ENCODE results near the gene FHOD3. TPM values are rescaled to one million over a fixed set of nuclear protein-coding genes. Genes with fewer than 3 reads are reported as not detected.
A peak's percentile ranks its signal among the peaks of the same experiment; 100 is the strongest.

FHOD3 gene
- total and polyA plus RNA-seq, 5 donors from 2014 or later: not detected

DNA sequence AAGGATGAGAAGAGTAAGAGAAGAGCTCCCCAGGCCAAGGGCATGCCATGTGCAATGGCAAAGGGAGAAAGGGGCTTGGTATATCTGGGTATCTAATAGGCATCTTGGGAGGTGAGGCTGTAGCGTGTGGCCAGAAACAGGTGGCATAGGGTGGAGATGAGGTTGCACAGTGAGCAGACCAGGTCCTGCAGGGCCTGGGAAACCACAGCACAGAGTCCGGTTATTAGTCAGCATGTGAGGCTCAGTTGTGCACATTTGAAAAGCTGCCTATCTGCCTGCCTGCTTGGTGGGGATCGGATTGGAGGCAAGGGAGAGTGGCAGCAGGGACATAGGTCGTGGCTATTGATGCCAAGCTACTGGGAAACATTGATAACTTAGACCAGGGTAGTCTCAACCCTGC lies 340.7 kb downstream of the FHOD3 start:
- H3K4me1 ChIP-seq (ENCODE audit: control insufficient read depth, insufficient read depth, low read length, poor library complexity, severe bottlenecking): no peaks in the 10 kb centered on the region
- H3K27me3 Mint-ChIP-seq: peaks cover 5% of the 10 kb centered on the region
- ATAC-seq (ENCODE audit: low read depth in 2 of 2): no peak

DNA sequence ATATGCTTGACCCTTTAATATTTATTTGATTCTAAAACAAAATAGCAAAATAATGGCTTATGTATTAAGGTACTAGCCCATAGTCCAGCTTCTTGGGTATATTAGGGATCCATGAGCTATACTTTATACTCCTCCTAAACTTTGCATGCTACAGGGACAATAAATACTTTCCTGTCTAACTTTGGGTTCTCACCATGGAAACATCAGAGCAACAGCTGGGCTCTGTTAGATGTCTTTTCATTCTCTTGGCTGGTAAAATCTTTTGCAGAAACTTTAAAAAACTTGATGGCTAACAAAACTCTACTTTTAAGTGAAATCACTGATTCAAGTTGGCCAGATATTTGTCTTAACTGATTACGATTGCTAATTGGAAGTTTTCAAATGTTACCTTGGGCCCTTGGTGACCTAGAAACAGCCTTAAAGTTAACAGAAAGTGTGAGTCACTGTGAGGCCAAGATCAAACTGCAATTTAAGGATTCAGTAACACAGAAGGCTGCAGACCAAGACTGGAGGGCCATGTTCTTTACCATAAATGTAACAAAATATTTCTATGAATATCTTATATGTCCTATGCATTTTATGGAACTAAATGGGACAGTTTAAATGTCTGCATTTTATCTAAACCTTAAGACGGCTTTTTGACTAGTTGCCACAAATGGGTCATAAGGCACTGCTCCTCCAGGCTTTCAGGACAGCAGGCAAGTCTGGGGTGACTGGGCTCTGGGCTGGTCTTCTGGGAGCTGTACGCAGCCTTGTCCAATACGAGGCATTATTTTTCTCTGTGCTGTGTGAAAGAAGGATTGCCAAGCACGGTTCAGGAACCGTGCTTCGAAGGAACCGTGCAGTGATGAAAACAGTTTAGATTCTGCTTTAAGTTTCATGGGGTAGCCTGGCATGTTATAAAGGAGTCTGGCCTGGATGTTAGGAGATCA lies 342.8 kb downstream of the FHOD3 start:
- Histone ChIP-seq H3K36me3 (ENCODE audit: control insufficient read depth, insufficient read depth, low read length) (no peaks in the 10 kb centered on the region), H3K9me3 (ENCODE audit: control insufficient read depth in 2 of 2, low read length in 2 of 2) (no peaks in the 10 kb centered on the region), H3K27me3 (ENCODE audit: control insufficient read depth, insufficient read depth, low read length) (peaks cover 2% of the 10 kb centered on the region), H3K27ac (ENCODE audit: insufficient read depth, low read length, poor library complexity, severe bottlenecking) (no peak overlapping the region), H3K4me3 (ENCODE audit: low read depth, low read length) (no peak overlapping the region), H3K4me1 (ENCODE audit: control insufficient read depth, insufficient read depth, low read length, poor library complexity, severe bottlenecking) (no peaks in the 10 kb centered on the region)
- ATAC-seq (ENCODE audit: low read depth in 2 of 2): no peak
- Mint-ChIP-seq H3K27ac (no peak overlapping the region), H3K27me3 (peaks cover 13% of the 10 kb centered on the region), H3K36me3 (no peaks in the 10 kb centered on the region), H3K9me3 (peaks cover 0 to 2% (median 0%) of the 10 kb centered on the region in 7 donors), H3K4me3 (no peak overlapping the region), H3K4me1 (no peaks in the 10 kb centered on the region)
- DNase-seq: no peak

More for the DNA sequence above, 340.7 kb downstream of the FHOD3 start:
- Mint-ChIP-seq H3K27ac (no peak overlapping the region), H3K4me1 (no peaks in the 10 kb centered on the region), H3K36me3 (no peaks in the 10 kb centered on the region), H3K4me3 (no peak overlapping the region), H3K9me3 (peaks cover 0 to 2% (median 0%) of the 10 kb centered on the region in 7 donors)
- no peaks in the 10 kb centered on the region for H3K9me3 ChIP-seq (ENCODE audit: control insufficient read depth in 2 of 2, low read length in 2 of 2)
- H3K36me3 ChIP-seq (ENCODE audit: control insufficient read depth, insufficient read depth, low read length): no peaks in the 10 kb centered on the region
- peaks cover 5% of the 10 kb centered on the region for H3K27me3 ChIP-seq (ENCODE audit: control insufficient read depth, insufficient read depth, low read length)
- no peak for DNase-seq
- no peak overlapping the region for H3K27ac ChIP-seq (ENCODE audit: insufficient read depth, low read length, poor library complexity, severe bottlenecking)
- no peak overlapping the region for H3K4me3 ChIP-seq (ENCODE audit: low read depth, low read length)

DNA sequence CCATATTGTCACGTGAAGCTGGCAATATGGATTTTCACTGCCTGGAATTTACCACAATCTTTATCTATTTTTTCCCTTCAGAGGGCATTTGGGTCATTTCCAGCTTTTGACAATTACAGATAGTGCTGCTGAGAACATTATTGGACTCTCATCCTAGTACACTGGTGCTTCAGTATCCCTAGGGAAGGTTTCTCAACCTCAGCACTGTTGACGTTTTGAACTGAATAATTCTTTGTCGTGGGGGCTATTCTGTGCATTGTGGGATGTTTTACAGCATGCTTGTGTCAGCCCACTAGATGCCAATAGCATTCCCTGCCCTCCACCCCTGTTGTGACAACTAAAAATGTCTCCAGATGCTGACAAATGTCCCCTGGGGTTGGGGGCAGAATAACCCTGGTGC lies 345.5 kb downstream of the FHOD3 start:
- H3K4me1 ChIP-seq (ENCODE audit: control insufficient read depth, insufficient read depth, low read length, poor library complexity, severe bottlenecking): no peaks in the 10 kb centered on the region

DNA sequence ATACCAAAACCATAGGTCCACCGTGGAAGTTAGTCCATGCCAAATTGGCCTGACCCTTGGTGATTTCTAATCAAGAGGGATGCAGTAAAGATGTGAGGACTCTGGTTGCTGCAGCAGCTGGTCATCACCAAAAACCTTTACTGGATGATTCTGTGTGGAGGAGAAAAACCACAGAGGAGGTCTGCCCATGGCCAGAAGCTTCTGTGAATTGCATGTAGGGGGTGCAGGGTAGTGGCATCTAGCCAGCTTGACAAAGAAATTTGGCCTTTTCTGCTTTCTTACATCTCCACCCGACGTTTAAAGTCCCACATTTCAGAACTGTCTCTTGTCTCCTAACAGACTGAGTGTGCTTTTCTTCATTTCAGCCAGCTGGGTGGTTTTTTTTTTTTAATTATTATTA lies 351.3 kb downstream of the FHOD3 start:
- Mint-ChIP-seq H3K27me3 (peaks cover 14% of the 10 kb centered on the region), H3K4me1 (no peaks in the 10 kb centered on the region), H3K9me3 (peaks cover 0 to 3% (median 0%) of the 10 kb centered on the region in 7 donors), H3K36me3 (no peaks in the 10 kb centered on the region), H3K27ac (no peak overlapping the region), H3K4me3 (no peak overlapping the region)
- no peaks in the 10 kb centered on the region for H3K4me1 ChIP-seq (ENCODE audit: control insufficient read depth, insufficient read depth, low read length, poor library complexity, severe bottlenecking)
- ATAC-seq (ENCODE audit: low read depth in 2 of 2) (no peak), DNase-seq (no peak)
- H3K27ac ChIP-seq (ENCODE audit: insufficient read depth, low read length, poor library complexity, severe bottlenecking): no peak overlapping the region
- H3K9me3 ChIP-seq (ENCODE audit: control insufficient read depth in 2 of 2, low read length in 2 of 2): no peaks in the 10 kb centered on the region
- no peaks in the 10 kb centered on the region for H3K36me3 ChIP-seq (ENCODE audit: control insufficient read depth, insufficient read depth, low read length)
- H3K27me3 ChIP-seq (ENCODE audit: control insufficient read depth, insufficient read depth, low read length): no peaks in the 10 kb centered on the region
- no peak overlapping the region for H3K4me3 ChIP-seq (ENCODE audit: low read depth, low read length)

More for the DNA sequence above, 345.5 kb downstream of the FHOD3 start:
- Histone ChIP-seq H3K27ac (ENCODE audit: insufficient read depth, low read length, poor library complexity, severe bottlenecking) (no peak overlapping the region), H3K36me3 (ENCODE audit: control insufficient read depth, insufficient read depth, low read length) (no peaks in the 10 kb centered on the region), H3K9me3 (ENCODE audit: control insufficient read depth in 2 of 2, low read length in 2 of 2) (no peaks in the 10 kb centered on the region), H3K4me3 (ENCODE audit: low read depth, low read length) (no peak overlapping the region), H3K27me3 (ENCODE audit: control insufficient read depth, insufficient read depth, low read length) (peaks cover 2% of the 10 kb centered on the region)
- ATAC-seq (ENCODE audit: low read depth in 2 of 2) (no peak), DNase-seq (no peak)
- H3K9me3 Mint-ChIP-seq: peaks cover 0 to 2% (median 0%) of the 10 kb centered on the region in 7 donors
- H3K4me1 Mint-ChIP-seq: no peaks in the 10 kb centered on the region
- peaks cover 13% of the 10 kb centered on the region for H3K27me3 Mint-ChIP-seq
- no peak overlapping the region for H3K27ac Mint-ChIP-seq
- H3K36me3 Mint-ChIP-seq: no peaks in the 10 kb centered on the region
- H3K4me3 Mint-ChIP-seq: no peak overlapping the region

DNA sequence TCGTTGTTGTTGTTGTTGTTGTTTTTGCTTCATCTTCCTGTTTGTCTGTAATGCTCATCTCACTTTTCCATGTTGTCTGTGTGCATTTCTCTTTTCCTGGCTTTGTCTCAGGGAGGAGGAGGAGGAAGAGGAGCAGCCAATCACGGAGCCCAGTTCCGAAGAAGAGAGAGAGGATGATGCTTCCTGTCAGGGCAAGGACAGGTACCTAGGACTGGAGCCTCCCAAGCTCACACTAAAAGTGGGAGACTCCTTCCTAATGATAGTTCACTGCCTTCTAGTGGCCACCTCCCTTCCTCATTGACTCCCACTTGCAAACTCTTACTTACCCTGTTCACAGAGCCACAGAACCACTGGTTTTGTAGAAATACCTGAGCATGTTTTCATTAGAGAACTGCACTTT lies 351.7 kb downstream of the FHOD3 start:
- no peaks in the 10 kb centered on the region for H3K4me1 Mint-ChIP-seq
- Histone ChIP-seq H3K36me3 (ENCODE audit: control insufficient read depth, insufficient read depth, low read length) (no peaks in the 10 kb centered on the region), H3K9me3 (ENCODE audit: control insufficient read depth in 2 of 2, low read length in 2 of 2) (no peaks in the 10 kb centered on the region), H3K4me1 (ENCODE audit: control insufficient read depth, insufficient read depth, low read length, poor library complexity, severe bottlenecking) (no peaks in the 10 kb centered on the region), H3K4me3 (ENCODE audit: low read depth, low read length) (no peak overlapping the region), H3K27me3 (ENCODE audit: control insufficient read depth, insufficient read depth, low read length) (no peaks in the 10 kb centered on the region), H3K27ac (ENCODE audit: insufficient read depth, low read length, poor library complexity, severe bottlenecking) (no peak overlapping the region)
- peaks cover 0 to 3% (median 0%) of the 10 kb centered on the region in 7 donors for H3K9me3 Mint-ChIP-seq
- no peaks in the 10 kb centered on the region for H3K36me3 Mint-ChIP-seq
- DNase-seq (no peak), ATAC-seq (ENCODE audit: low read depth in 2 of 2) (no peak)
- H3K27ac Mint-ChIP-seq: no peak overlapping the region
- peaks cover 14% of the 10 kb centered on the region for H3K27me3 Mint-ChIP-seq
- H3K4me3 Mint-ChIP-seq: no peak overlapping the region

DNA sequence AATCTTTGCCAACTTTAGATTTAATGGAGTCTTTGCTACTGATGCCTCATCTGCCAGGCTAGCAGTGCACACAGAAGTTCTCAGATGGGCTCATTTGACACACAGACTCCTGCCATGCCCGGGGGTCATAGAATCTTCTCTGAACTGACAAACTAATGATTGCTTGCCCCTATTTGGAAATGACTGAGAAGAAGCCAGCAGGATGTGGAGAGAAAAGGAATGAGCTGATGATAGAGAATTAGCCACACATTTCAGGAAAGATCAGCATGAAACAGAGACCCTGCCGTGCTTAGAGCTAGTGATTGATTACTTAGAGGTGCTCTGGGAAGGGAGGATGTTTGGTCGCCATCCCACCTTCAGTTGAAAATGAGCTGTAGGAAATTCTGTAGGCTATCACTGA lies 352.8 kb downstream of the FHOD3 start:
- H3K36me3 ChIP-seq (ENCODE audit: control insufficient read depth, insufficient read depth, low read length): no peaks in the 10 kb centered on the region
- no peaks in the 10 kb centered on the region for H3K4me1 ChIP-seq (ENCODE audit: control insufficient read depth, insufficient read depth, low read length, poor library complexity, severe bottlenecking)
- no peak for ATAC-seq (ENCODE audit: low read depth in 2 of 2)
- no peak overlapping the region for H3K4me3 ChIP-seq (ENCODE audit: low read depth, low read length)
- Mint-ChIP-seq H3K36me3 (no peaks in the 10 kb centered on the region), H3K4me1 (no peaks in the 10 kb centered on the region), H3K27ac (no peak overlapping the region), H3K4me3 (no peak overlapping the region), H3K9me3 (peaks cover 0 to 3% (median 0%) of the 10 kb centered on the region in 7 donors), H3K27me3 (peaks cover 6% of the 10 kb centered on the region)
- H3K27ac ChIP-seq (ENCODE audit: insufficient read depth, low read length, poor library complexity, severe bottlenecking): no peak overlapping the region
- no peaks in the 10 kb centered on the region for H3K9me3 ChIP-seq (ENCODE audit: control insufficient read depth in 2 of 2, low read length in 2 of 2)
- H3K27me3 ChIP-seq (ENCODE audit: control insufficient read depth, insufficient read depth, low read length): no peaks in the 10 kb centered on the region
- no peak for DNase-seq

DNA sequence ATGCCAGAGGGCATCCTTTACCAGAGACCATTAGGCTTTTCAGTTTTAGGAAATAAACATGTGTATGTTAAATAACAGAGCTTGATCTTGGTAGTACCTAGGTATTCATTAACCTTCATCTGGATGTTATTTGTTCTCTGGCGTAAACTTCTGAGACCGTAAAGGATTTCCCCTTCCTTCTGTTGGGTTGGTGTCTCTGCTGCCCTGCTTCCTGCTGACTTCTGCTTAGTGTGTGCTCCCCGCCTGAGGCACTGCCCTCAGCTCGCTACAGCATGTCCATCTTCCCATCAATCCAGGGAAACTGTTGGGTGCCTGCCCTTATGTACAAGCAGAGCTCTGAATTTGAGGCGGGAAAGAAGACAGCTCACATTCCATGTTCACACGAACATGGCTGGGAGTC lies 353.4 kb downstream of the FHOD3 start:
- Mint-ChIP-seq H3K36me3 (no peaks in the 10 kb centered on the region), H3K4me1 (no peaks in the 10 kb centered on the region), H3K27me3 (peaks cover 6% of the 10 kb centered on the region), H3K9me3 (peaks cover 0 to 3% (median 0%) of the 10 kb centered on the region in 7 donors), H3K4me3 (no peak overlapping the region), H3K27ac (peak overlapping the region in 1 of 3 donors; percentile 54)
- H3K36me3 ChIP-seq (ENCODE audit: control insufficient read depth, insufficient read depth, low read length): no peaks in the 10 kb centered on the region
- H3K4me3 ChIP-seq (ENCODE audit: low read depth, low read length): no peak overlapping the region
- H3K27ac ChIP-seq (ENCODE audit: insufficient read depth, low read length, poor library complexity, severe bottlenecking): no peak overlapping the region
- ATAC-seq (ENCODE audit: low read depth in 2 of 2): no peak
- H3K4me1 ChIP-seq (ENCODE audit: control insufficient read depth, insufficient read depth, low read length, poor library complexity, severe bottlenecking): no peaks in the 10 kb centered on the region
- no peak for DNase-seq
- H3K9me3 ChIP-seq (ENCODE audit: control insufficient read depth in 2 of 2, low read length in 2 of 2): no peaks in the 10 kb centered on the region
- H3K27me3 ChIP-seq (ENCODE audit: control insufficient read depth, insufficient read depth, low read length): peaks cover under 1% of the 10 kb centered on the region

DNA sequence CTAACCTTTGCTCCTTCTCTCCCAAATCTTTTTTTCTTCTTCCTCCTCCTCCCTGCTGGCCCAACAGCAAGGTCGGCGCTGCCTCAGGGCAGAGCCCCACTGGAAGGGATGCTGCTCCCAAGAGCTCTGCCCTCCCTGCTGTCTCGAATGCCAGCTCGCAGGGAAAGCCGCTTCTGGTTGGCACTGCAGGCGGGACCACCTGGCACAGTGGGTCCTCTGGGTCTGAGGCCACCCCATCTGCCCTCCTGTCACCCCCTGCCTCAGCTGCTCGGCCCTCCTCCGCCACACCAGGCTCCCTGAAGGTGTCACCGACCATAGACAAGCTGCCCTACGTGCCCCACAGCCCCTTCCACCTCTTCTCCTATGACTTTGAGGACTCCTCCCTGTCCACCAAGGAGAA lies 355.0 kb downstream of the FHOD3 start:
- ATAC-seq (ENCODE audit: low read depth in 2 of 2): no peak
- Mint-ChIP-seq H3K27me3 (peaks cover 6% of the 10 kb centered on the region), H3K27ac (no peak overlapping the region), H3K4me3 (no peak overlapping the region), H3K4me1 (no peaks in the 10 kb centered on the region), H3K36me3 (no peaks in the 10 kb centered on the region), H3K9me3 (peaks cover 0 to 3% (median 0%) of the 10 kb centered on the region in 7 donors)
- H3K4me1 ChIP-seq (ENCODE audit: control insufficient read depth, insufficient read depth, low read length, poor library complexity, severe bottlenecking): no peaks in the 10 kb centered on the region
- H3K9me3 ChIP-seq (ENCODE audit: control insufficient read depth in 2 of 2, low read length in 2 of 2): no peaks in the 10 kb centered on the region
- no peak for DNase-seq
- peaks cover 5% of the 10 kb centered on the region for H3K27me3 ChIP-seq (ENCODE audit: control insufficient read depth, insufficient read depth, low read length)
- no peak overlapping the region for H3K27ac ChIP-seq (ENCODE audit: insufficient read depth, low read length, poor library complexity, severe bottlenecking)
- no peaks in the 10 kb centered on the region for H3K36me3 ChIP-seq (ENCODE audit: control insufficient read depth, insufficient read depth, low read length)
- no peak overlapping the region for H3K4me3 ChIP-seq (ENCODE audit: low read depth, low read length)
